Loucy (cell line): Measurements from ENCODE around the gene OR2D3.
"Not testable (repeated sequence)": the region's sequence is repeated elsewhere in the genome, so short reads cannot be mapped to it uniquely, and the experiment has no call there.

Experiments
- H2AFZ ChIP-seq: fragments of 200-600 bp; sonication (generic); 2 replicates; pipeline ENCODE4 v1.6.0; 2016; ENCODE audit warnings: antibody characterized with exemption, mild to moderate bottlenecking, low read length, moderate library complexity
- H3F3A ChIP-seq: fragments of 200-600 bp; 2 replicates; pipeline ENCODE4 v1.6.0; 2016; ENCODE audit warnings: antibody characterized with exemption, low read depth, mild to moderate bottlenecking
- H3K27me3 ChIP-seq: fragments of 200-600 bp; sonication (generic); 2 replicates; pipeline ENCODE4 v1.6.1; 2014; ENCODE audit warnings: low read length, mild to moderate bottlenecking; ENCODE audit not compliant: insufficient read depth, poor library complexity, severe bottlenecking
- H3K36me3 ChIP-seq: fragments of 200-600 bp; sonication (generic); 2 replicates; pipeline ENCODE4 v1.6.1; 2016; ENCODE audit warnings: low read length; ENCODE audit not compliant: insufficient read depth
- H3K4me1 ChIP-seq: fragments of 200-600 bp; sonication (generic); 2 replicates; pipeline ENCODE4 v1.5.1; 2014; ENCODE audit warnings: low read length, mild to moderate bottlenecking; ENCODE audit not compliant: insufficient read depth, poor library complexity, severe bottlenecking
- H3K4me2 ChIP-seq: fragments of 200-600 bp; sonication (generic); 2 replicates; pipeline ENCODE4 v1.6.0; 2014; ENCODE audit warnings: antibody characterized with exemption, low read length, low read depth, mild to moderate bottlenecking; ENCODE audit not compliant: poor library complexity, severe bottlenecking
- H3K4me3 ChIP-seq: fragments of 200-600 bp; sonication (generic); 2 replicates; pipeline ENCODE4 v1.5.1; 2014; ENCODE audit warnings: low read length, mild to moderate bottlenecking, mixed read lengths; ENCODE audit not compliant: poor library complexity, severe bottlenecking
- H3K79me2 ChIP-seq: fragments of 200-600 bp; sonication (generic); 2 replicates; pipeline ENCODE4 v1.6.1; 2014; ENCODE audit warnings: low read length; ENCODE audit not compliant: insufficient read depth
- H3K9ac ChIP-seq: fragments of 200-600 bp; sonication (generic); 2 replicates; pipeline ENCODE4 v1.6.0; 2014; ENCODE audit warnings: mild to moderate bottlenecking, low read depth, low read length, moderate library complexity; ENCODE audit not compliant: poor library complexity, severe bottlenecking
- H3K9me2 ChIP-seq: fragments of 200-600 bp; sonication (generic); replicated peaks from 2 replicates; pipeline ENCODE4 v1.6.1; 2016; ENCODE audit warnings: low read depth, low read length, mixed read lengths
- H3K9me3 ChIP-seq: fragments of 200-600 bp; sonication (generic); 2 replicates; pipeline ENCODE4 v1.6.1; 2014; ENCODE audit warnings: mild to moderate bottlenecking, antibody characterized with exemption, low read length, low read depth; ENCODE audit not compliant: insufficient read depth
- H4K20me1 ChIP-seq: fragments of 200-600 bp; sonication (generic); 2 replicates; pipeline ENCODE4 v1.6.0; 2014; ENCODE audit warnings: antibody characterized with exemption, low read length, mild to moderate bottlenecking; ENCODE audit not compliant: insufficient read depth, poor library complexity, severe bottlenecking
- CTCF ChIP-seq: fragments of 200-600 bp; sonication (generic); conservative IDR thresholded peaks from 2 replicates; pipeline ENCODE4 v1.5.1; 2014; ENCODE audit warnings: mild to moderate bottlenecking, antibody characterized with exemption, low read length
- EZH2phosphoT487 ChIP-seq: fragments of 200-600 bp; IDR thresholded peaks from 2 replicates; pipeline ENCODE4 v1.6.1; 2018; ENCODE audit warnings: antibody characterized with exemption, mild to moderate bottlenecking, moderate library complexity, borderline replicate concordance

OR2D3 gene

DNA sequence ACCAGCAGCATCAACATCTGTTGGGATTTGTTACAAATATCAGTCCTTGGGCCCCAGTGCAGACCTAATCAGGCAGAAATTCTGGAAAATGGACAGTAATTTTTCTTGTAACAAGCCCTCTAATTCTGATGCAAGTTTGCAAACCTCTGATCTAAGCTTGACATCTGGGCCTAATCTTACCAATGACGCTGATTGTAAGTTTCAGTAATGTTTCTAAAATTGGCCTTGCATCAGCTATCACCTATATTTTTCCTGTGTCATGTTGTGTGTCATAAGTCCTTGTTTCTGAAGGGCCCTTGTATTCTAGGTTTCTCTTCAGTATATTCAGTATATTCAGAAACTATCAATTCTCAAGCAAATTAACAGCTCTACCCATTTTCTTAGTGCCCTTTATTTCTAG lies 41.9 kb downstream of the OR2D3 start:
- H3F3A ChIP-seq, result no peaks in the 10 kb centered on the region
- no peaks in the 10 kb centered on the region for H3K36me3 ChIP-seq
- H3K4me2 ChIP-seq, result no peak overlapping the region
- H3K27me3 ChIP-seq, result no peaks in the 10 kb centered on the region
- no peak overlapping the region for H3K9ac ChIP-seq
- no peaks in the 10 kb centered on the region for H4K20me1 ChIP-seq
- no peaks in the 10 kb centered on the region for H3K79me2 ChIP-seq
- H3K4me1 ChIP-seq, result no peaks in the 10 kb centered on the region
- no peak overlapping the region for H2AFZ ChIP-seq
- no peak overlapping the region for H3K4me3 ChIP-seq
- no peaks in the 10 kb centered on the region for H3K9me3 ChIP-seq
- H3K9me2 ChIP-seq, result no peaks in the 10 kb centered on the region
- TF ChIP-seq EZH2phosphoT487, result no peak
- TF ChIP-seq CTCF, result no peak

DNA sequence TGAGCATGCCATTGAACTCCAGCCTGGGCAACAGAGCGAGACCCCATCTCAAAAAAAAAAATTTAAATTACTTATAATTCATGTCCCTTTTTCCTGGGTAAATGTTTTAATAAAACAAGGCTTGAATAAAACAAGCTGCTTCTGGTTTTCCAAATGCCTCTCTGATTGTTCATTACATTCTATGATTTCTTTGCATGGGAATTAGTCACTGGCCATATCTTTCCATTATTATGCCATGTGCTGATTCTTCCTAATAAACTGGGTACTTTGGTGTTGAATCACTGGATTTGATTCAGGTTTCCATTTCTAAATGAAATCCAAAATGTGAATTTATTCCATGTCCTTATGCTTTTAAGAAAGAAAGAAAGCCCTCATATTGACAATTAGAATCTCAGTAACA lies 48.0 kb downstream of the OR2D3 start:
- Histone ChIP-seq H3K27me3 (no peaks in the 10 kb centered on the region), H3K9ac (no peak overlapping the region), H2AFZ (no peak overlapping the region), H3K9me2 (no peaks in the 10 kb centered on the region), H3K36me3 (no peaks in the 10 kb centered on the region), H3K4me2 (no peak overlapping the region), H3K4me3 (no peak overlapping the region), H4K20me1 (no peaks in the 10 kb centered on the region), H3F3A (no peaks in the 10 kb centered on the region), H3K4me1 (no peaks in the 10 kb centered on the region), H3K79me2 (no peaks in the 10 kb centered on the region), H3K9me3 (no peaks in the 10 kb centered on the region)
- TF ChIP-seq CTCF, result no peak
- no peak for TF ChIP-seq EZH2phosphoT487

DNA sequence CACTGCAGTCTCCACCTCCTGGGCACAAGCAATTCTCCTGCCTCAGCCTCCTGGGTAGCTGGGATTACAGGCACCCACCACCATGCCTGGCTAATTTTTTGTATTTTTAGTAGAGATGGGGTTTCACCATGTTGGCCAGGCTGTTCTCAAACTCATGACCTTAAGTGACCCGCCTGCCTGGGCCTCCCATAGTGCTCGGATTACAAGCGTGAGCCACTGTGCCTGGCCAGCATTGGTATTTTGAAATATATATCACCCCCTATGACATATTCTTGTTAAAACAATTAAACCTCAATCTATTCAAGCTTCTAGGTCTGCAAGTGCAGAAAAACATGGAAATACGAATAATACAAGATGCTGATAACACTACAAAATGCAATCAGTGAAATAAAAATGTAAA lies 49.1 kb downstream of the OR2D3 start:
- not testable (repeated sequence) for H2AFZ ChIP-seq, H3K36me3 ChIP-seq, H3K27me3 ChIP-seq, H3K9me3 ChIP-seq, H3F3A ChIP-seq, H3K4me3 ChIP-seq, H3K4me1 ChIP-seq, H3K79me2 ChIP-seq, H4K20me1 ChIP-seq, H3K9ac ChIP-seq, H3K4me2 ChIP-seq, H3K9me2 ChIP-seq
